ENCODE results near the gene PYDC1. TPM values are rescaled to one million over a fixed set of nuclear protein-coding genes. Genes with fewer than 3 reads are reported as not detected.

PYDC1 gene
- total RNA-seq, 1 donor = not detected

DNA sequence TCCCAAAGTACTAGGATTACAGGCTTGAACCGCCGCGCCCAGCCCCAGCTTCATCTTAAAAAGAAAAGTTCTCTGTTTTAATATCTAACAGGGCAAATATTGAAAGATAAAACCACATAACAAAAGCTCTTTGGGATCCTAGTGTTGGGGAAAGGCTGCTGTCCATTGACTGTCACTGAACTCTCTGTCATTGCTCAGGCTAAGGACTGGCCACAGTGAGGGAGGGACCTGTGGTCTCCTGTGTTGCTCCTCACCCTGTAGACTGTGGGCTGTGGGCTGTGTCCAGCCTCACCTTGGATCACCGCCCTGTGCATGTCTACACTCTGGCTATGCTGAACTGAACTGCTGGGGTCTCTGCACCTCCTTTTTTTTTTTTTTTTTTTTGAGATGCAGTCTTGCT lies 11.3 kb upstream of the PYDC1 start:
- Histone ChIP-seq H3K4me3 (ENCODE audit: insufficient read depth, low read length) (no peak overlapping the region), H3K79me2 (ENCODE audit: insufficient read depth, low read length) (no peaks in the 10 kb centered on the region), H3K27me3 (ENCODE audit: insufficient read depth, low read length) (no peaks in the 10 kb centered on the region), H3K4me1 (ENCODE audit: insufficient read depth, low read length) (no peaks in the 10 kb centered on the region), H3K27ac (ENCODE audit: low read depth, low read length) (no peak overlapping the region), H3K36me3 (ENCODE audit: insufficient read depth, low read length) (no peaks in the 10 kb centered on the region), H4K20me1 (ENCODE audit: insufficient read depth, low read length) (no peaks in the 10 kb centered on the region), H2AFZ (ENCODE audit: low read length) (no peak overlapping the region), H3K4me2 (ENCODE audit: insufficient read depth, low read length) (no peak overlapping the region), H3K9me3 (ENCODE audit: low read depth, low read length) (no peaks in the 10 kb centered on the region)
- peak; percentile 90 for DNase-seq (ENCODE audit: insufficient read length, low spot score, missing footprints)
- TF ChIP-seq, protein P1, sequence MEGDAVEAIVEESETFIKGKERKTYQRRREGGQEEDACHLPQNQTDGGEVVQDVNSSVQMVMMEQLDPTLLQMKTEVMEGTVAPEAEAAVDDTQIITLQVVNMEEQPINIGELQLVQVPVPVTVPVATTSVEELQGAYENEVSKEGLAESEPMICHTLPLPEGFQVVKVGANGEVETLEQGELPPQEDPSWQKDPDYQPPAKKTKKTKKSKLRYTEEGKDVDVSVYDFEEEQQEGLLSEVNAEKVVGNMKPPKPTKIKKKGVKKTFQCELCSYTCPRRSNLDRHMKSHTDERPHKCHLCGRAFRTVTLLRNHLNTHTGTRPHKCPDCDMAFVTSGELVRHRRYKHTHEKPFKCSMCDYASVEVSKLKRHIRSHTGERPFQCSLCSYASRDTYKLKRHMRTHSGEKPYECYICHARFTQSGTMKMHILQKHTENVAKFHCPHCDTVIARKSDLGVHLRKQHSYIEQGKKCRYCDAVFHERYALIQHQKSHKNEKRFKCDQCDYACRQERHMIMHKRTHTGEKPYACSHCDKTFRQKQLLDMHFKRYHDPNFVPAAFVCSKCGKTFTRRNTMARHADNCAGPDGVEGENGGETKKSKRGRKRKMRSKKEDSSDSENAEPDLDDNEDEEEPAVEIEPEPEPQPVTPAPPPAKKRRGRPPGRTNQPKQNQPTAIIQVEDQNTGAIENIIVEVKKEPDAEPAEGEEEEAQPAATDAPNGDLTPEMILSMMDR (IDR thresholded peaks at IDR 0.05; ENCODE audit: extremely low read depth, low read depth, low read length) = no peak

DNA sequence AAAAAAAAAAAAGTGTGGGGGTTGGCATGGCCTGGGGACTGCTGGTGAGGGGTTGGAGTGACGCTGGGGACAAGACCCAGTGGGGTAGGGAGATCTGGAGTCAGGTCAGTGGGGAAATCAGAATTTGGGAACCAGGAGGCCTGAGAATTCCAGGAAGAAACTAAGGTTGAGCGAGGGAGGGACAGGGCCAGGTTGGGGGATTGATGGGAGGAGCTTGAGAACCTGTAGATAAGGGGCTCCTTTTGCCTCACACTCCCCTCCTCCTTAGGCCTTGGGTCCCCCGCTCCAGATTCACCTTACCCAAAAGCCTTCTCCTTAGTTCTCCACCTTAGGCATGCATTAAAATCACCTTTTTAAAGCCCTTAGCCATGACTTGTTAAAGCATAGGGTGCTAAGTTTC lies 8.3 kb upstream of the PYDC1 start:
- Histone ChIP-seq H3K27ac (ENCODE audit: low read depth, low read length) (no peak overlapping the region), H3K36me3 (ENCODE audit: insufficient read depth, low read length) (no peaks in the 10 kb centered on the region), H4K20me1 (ENCODE audit: insufficient read depth, low read length) (no peaks in the 10 kb centered on the region), H3K27me3 (ENCODE audit: insufficient read depth, low read length) (peaks cover 5% of the 10 kb centered on the region), H3K4me3 (ENCODE audit: insufficient read depth, low read length) (no peak overlapping the region), H3K79me2 (ENCODE audit: insufficient read depth, low read length) (no peaks in the 10 kb centered on the region), H2AFZ (ENCODE audit: low read length) (no peak overlapping the region), H3K9me3 (ENCODE audit: low read depth, low read length) (no peaks in the 10 kb centered on the region), H3K4me2 (ENCODE audit: insufficient read depth, low read length) (no peak overlapping the region), H3K4me1 (ENCODE audit: insufficient read depth, low read length) (no peaks in the 10 kb centered on the region)
- DNase-seq (ENCODE audit: insufficient read length, low spot score, missing footprints) = peak; percentile 50
- TF ChIP-seq, protein P1 (IDR thresholded peaks at IDR 0.05; ENCODE audit: extremely low read depth, low read depth, low read length) = no peak

DNA sequence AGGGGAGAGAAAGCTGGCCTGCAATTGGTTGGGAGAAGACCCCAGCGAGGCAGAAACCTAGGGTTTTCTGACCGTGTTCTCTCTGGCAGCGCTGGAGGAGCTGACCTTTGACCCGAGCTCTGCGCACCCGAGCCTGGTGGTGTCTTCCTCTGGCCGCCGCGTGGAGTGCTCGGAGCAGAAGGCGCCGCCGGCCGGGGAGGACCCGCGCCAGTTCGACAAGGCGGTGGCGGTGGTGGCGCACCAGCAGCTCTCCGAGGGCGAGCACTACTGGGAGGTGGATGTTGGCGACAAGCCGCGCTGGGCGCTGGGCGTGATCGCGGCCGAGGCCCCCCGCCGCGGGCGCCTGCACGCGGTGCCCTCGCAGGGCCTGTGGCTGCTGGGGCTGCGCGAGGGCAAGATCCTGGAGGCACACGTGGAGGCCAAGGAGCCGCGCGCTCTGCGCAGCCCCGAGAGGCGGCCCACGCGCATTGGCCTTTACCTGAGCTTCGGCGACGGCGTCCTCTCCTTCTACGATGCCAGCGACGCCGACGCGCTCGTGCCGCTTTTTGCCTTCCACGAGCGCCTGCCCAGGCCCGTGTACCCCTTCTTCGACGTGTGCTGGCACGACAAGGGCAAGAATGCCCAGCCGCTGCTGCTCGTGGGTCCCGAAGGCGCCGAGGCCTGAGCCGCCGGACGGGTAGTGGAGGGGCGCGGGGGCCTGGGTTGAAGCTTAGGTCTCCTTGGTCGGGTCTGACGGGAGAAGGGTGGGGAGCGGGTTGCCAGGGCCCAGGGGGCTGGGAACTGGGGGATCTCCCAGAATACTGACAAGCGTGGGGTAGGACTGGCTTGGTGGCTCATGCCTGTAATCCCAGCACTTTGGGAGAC lies 7.4 kb upstream of the PYDC1 start:
- TF ChIP-seq, protein P1 (IDR thresholded peaks at IDR 0.05; ENCODE audit: extremely low read depth, low read depth, low read length) = no peak
- Histone ChIP-seq H3K4me3 (ENCODE audit: insufficient read depth, low read length) (no peak overlapping the region), H3K9me3 (ENCODE audit: low read depth, low read length) (no peaks in the 10 kb centered on the region), H3K79me2 (ENCODE audit: insufficient read depth, low read length) (no peaks in the 10 kb centered on the region), H3K36me3 (ENCODE audit: insufficient read depth, low read length) (no peaks in the 10 kb centered on the region), H2AFZ (ENCODE audit: low read length) (no peak overlapping the region), H3K4me2 (ENCODE audit: insufficient read depth, low read length) (no peak overlapping the region), H3K27me3 (ENCODE audit: insufficient read depth, low read length) (peaks cover 5% of the 10 kb centered on the region), H3K27ac (ENCODE audit: low read depth, low read length) (no peak overlapping the region), H3K4me1 (ENCODE audit: insufficient read depth, low read length) (no peaks in the 10 kb centered on the region), H4K20me1 (ENCODE audit: insufficient read depth, low read length) (no peaks in the 10 kb centered on the region)
- peak; percentile 64 for DNase-seq (ENCODE audit: insufficient read length, low spot score, missing footprints)

DNA sequence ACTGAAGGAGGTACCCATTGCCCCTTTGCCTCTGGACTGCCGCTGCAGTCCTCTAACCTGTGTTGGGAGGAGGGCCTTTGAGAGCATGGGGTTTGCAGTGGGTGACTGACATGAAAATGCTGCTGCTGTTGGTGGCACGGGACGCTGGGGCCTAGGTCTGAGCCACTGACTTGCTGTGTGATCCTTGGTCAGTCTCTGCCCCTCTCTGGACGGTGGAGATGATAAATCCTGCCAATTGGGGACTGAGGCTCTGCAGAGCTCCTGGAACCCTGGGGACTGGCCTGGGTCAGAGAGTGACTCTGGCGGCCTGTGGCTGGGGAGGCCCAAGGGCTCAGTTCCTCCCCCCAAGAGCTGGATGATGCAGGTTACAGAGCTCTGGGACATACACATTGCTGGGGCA lies 6.1 kb upstream of the PYDC1 start:
- Histone ChIP-seq H3K36me3 (ENCODE audit: insufficient read depth, low read length) (no peaks in the 10 kb centered on the region), H4K20me1 (ENCODE audit: insufficient read depth, low read length) (no peaks in the 10 kb centered on the region), H3K4me3 (ENCODE audit: insufficient read depth, low read length) (no peak overlapping the region), H3K27me3 (ENCODE audit: insufficient read depth, low read length) (peaks cover 6% of the 10 kb centered on the region), H3K9me3 (ENCODE audit: low read depth, low read length) (no peaks in the 10 kb centered on the region), H3K4me2 (ENCODE audit: insufficient read depth, low read length) (no peak overlapping the region), H3K79me2 (ENCODE audit: insufficient read depth, low read length) (no peaks in the 10 kb centered on the region), H3K4me1 (ENCODE audit: insufficient read depth, low read length) (no peaks in the 10 kb centered on the region), H3K27ac (ENCODE audit: low read depth, low read length) (no peak overlapping the region), H2AFZ (ENCODE audit: low read length) (no peak overlapping the region)
- no peak for DNase-seq (ENCODE audit: insufficient read length, low spot score, missing footprints)
- TF ChIP-seq, protein P1 (IDR thresholded peaks at IDR 0.05; ENCODE audit: extremely low read depth, low read depth, low read length) = no peak

Data from osteoblast (primary cell).